ENCODE data around the gene CADM1.

- TF ChIP-seq SUZ12 (IDR thresholded peaks at IDR 0.05; ENCODE audit: extremely low read depth, insufficient read depth, insufficient read length) = no peak
- TF ChIP-seq ZNF274 (IDR thresholded peaks at IDR 0.05; ENCODE audit: low read depth, low read length) = no peak
- TF ChIP-seq YY1 (IDR thresholded peaks at IDR 0.05; ENCODE audit: insufficient read depth, insufficient read length) = no peak
These were observed 31.0 kb downstream of the CADM1 start for GRCh38 chr11:115473167-115473566.

Data from NT2/D1 (cell line).